D721Med (cell line): ENCODE data around the gene CALML5.

Experiments
- DNase-seq: peaks from one replicate; pipeline ENCODE4 v3.0.0; 2011; ENCODE audit warnings: low spot score; ENCODE audit not compliant: insufficient read length
- FAIRE-seq: peaks from 2 replicates; lab custom pipeline; 2011; peaks lifted over from hg19 to GRCh38; lab: Jason Lieb, UNC
- CTCF ChIP-seq: IDR thresholded peaks from 2 replicates; pipeline ENCODE4 v1.5.1; 2012; ENCODE audit warnings: mild to moderate bottlenecking, control low read depth; ENCODE audit not compliant: insufficient read depth; ENCODE audit errors: missing control alignments

The CALML5 gene

GRCh38 chr10:5458949-5459747 is 40.2 kb downstream of the CALML5 start:
- no peak for DNase-seq
- TF ChIP-seq CTCF = no peak

GRCh38 chr10:5458425-5458824 is 40.9 kb downstream of the CALML5 start:
- TF ChIP-seq CTCF = no peak
- no peak for FAIRE-seq
- no peak for DNase-seq

More at GRCh38 chr10:5458949-5459747, 40.2 kb downstream of the CALML5 start:
- no peak for FAIRE-seq

GRCh38 chr10:5457741-5458140 is 41.6 kb downstream of the CALML5 start:
- DNase-seq = no peak
- FAIRE-seq = no peak
- TF ChIP-seq CTCF = no peak

- DNase-seq = no peak
- FAIRE-seq = no peak
- no peak for TF ChIP-seq CTCF
These were observed 42.8 kb downstream of the CALML5 start for GRCh38 chr10:5456563-5456962.

GRCh38 chr10:5453749-5454489 is 45.5 kb downstream of the CALML5 start:
- FAIRE-seq = no peak
- TF ChIP-seq CTCF = no peak
- no peak for DNase-seq

GRCh38 chr10:5450605-5451384 is 48.6 kb downstream of the CALML5 start:
- DNase-seq = no peak
- no peak for FAIRE-seq
- no peak for TF ChIP-seq CTCF
